GM12875 (cell line): ENCODE results near the gene COL16A1.

Experiments
- H3K4me3 ChIP-seq: one replicate; pipeline ENCODE4 v1.5.1; 2011; ENCODE audit warnings: low read depth, low read length, control low read depth
- TF ChIP-seq, protein P1 (sequence below): IDR thresholded peaks from 2 replicates; pipeline ENCODE4 v1.5.1; 2011; ENCODE audit warnings: low read depth, mild to moderate bottlenecking, control low read depth, inconsistent platforms, low read length, moderate library complexity, borderline replicate concordance; ENCODE audit not compliant: insufficient read depth

Gene COL16A1

DNA sequence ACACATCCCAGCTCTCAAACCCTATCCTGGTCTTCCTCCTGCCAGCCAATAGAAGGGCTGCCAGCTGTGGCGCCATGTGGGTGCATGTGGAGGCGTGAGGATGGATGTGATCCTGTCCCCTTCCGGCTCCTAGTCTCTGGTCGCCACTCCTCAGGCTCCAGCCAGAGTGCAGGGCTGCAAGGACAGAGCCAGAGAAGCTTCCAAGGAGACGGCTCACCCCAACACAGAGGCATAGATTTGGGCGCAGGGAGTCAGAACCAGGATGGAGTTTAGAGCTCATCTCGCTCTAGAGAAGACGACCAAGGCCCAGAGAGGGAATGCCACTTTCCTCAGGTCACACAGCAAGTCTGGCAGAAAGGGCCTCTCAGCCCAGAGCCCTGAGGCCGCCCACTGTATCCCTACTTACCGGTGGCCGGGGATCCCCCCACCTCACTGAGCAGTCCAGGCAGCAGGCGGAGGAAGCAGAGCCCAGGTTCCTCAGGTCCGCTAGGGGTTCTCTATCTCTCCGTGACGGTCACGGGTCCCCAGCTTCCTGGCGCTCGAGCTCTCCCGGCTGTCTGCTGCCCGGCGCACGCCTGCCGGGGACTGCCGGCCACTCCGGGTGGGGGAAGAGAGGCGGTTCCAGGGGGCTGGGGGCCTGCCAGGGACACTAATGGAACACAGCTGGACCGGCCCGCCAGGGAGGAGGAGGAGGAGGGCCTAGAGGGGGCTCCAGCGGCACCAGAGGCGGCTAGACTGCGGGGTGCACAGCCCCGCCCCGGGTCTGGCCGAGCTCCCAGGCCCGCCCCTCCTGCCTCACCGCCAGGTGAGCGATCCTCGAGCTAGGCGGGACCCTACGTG is at the start of gene COL16A1:
COL16A1 (minus strand) TSS at position 587 of the 840 bp plus-strand sequence. CDS start 1,824 bp downstream, outside the sequence.
- TF ChIP-seq, protein P1, sequence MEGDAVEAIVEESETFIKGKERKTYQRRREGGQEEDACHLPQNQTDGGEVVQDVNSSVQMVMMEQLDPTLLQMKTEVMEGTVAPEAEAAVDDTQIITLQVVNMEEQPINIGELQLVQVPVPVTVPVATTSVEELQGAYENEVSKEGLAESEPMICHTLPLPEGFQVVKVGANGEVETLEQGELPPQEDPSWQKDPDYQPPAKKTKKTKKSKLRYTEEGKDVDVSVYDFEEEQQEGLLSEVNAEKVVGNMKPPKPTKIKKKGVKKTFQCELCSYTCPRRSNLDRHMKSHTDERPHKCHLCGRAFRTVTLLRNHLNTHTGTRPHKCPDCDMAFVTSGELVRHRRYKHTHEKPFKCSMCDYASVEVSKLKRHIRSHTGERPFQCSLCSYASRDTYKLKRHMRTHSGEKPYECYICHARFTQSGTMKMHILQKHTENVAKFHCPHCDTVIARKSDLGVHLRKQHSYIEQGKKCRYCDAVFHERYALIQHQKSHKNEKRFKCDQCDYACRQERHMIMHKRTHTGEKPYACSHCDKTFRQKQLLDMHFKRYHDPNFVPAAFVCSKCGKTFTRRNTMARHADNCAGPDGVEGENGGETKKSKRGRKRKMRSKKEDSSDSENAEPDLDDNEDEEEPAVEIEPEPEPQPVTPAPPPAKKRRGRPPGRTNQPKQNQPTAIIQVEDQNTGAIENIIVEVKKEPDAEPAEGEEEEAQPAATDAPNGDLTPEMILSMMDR = no peak
- no peak within 1 kb of the TSS for H3K4me3 ChIP-seq

DNA sequence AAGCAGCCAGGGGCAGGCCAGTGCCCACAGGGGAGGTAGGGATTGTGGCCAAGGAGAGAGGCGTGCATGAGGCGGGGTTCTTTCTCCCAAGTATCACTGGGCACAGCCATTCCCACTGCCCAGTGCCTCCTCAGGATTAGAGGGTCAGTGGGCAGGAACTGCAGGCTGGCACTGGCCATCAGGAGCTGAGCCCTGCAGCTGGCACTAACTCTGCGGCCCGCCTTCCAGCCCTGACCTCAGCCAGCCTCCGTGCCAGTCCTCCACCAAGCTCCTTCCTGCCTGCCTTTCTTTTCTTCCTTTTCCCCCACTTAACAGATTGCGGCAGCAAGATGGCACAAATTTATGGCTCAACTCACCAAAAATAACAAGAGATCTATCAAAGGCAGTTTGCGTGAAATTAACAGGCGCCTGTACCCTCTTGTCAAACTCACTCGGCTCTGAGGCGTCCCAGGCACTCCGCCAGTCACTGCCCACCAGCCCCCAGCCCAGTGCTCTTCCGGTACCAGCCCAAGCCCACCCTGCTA is 49.2 kb upstream of the COL16A1 start:
- no peak overlapping the region for H3K4me3 ChIP-seq
- TF ChIP-seq, protein P1 = no peak

DNA sequence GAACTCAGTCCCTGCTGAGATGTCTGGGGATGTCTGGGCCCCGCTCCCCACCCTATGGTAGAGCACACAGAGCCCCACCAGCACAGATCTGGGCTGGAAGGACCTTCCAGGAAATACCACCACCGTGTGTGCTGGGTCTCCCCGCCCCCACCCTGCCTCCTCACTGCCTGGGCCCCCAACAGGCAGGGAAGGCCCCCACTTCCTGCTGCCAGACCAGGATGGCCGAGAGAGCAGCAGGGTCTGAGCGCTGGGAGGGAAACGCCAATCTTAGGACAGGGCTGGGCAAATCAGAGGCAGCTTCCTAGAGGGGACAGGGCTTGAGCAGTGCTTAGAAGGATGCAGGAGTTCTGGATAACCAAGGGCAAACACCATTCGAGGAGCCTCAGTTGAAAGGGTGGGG is 48.4 kb upstream of the COL16A1 start:
- TF ChIP-seq, protein P1 = no peak
- H3K4me3 ChIP-seq = no peak overlapping the region

DNA sequence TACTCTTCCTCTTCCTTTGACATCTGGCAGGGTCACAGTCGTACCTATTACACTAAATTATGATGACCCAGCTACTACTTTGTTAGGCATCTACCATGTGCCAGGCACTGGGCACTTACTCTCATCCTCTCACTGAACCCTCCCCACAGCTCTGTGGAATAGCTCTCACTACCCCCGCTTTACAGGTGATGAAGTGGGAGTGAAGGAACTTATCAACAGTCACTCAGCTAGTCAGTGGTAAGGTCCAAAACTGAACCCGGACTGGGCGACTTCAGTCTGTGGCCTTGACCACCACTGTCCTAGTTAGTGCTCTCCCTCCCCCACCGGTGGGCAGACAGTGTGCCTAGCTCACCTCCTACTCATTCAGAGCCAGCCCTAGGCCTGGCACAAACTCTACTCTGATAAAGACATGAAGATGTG is 48.0 kb upstream of the COL16A1 start:
- TF ChIP-seq, protein P1 = no peak
- H3K4me3 ChIP-seq = no peak overlapping the region

DNA sequence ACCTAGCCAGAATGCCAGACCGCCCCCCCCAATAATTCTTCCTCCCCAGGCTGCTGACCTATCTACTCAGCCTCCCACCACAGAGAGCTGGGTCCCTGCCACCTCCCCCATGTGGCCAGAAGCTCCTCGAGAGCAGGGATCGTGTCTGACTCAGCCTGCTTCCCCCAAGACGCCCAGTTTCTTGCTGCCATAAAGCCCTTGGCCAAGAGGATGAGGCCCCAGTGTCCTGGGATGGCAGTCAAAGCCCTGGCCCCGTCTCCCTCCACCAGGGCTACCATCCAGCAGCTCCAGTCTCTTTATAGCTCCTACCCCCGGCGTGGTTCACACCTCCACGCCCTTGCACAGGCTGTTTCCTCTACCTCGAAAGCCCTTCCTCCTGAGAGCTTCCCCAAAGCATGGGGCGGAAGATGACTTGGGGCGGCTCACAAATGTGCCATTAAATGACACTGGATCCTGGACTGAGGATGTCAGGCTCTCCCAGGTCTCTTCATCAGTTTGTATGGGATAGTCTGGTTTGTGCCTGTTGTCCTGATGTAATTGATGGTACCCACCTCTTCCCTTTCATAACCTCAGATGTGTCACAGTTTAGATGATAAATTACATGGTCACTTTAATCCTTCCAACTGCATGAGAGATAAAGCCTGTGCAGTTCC is 47.2 kb upstream of the COL16A1 start:
- H3K4me3 ChIP-seq = no peak overlapping the region
- TF ChIP-seq, protein P1 = no peak

DNA sequence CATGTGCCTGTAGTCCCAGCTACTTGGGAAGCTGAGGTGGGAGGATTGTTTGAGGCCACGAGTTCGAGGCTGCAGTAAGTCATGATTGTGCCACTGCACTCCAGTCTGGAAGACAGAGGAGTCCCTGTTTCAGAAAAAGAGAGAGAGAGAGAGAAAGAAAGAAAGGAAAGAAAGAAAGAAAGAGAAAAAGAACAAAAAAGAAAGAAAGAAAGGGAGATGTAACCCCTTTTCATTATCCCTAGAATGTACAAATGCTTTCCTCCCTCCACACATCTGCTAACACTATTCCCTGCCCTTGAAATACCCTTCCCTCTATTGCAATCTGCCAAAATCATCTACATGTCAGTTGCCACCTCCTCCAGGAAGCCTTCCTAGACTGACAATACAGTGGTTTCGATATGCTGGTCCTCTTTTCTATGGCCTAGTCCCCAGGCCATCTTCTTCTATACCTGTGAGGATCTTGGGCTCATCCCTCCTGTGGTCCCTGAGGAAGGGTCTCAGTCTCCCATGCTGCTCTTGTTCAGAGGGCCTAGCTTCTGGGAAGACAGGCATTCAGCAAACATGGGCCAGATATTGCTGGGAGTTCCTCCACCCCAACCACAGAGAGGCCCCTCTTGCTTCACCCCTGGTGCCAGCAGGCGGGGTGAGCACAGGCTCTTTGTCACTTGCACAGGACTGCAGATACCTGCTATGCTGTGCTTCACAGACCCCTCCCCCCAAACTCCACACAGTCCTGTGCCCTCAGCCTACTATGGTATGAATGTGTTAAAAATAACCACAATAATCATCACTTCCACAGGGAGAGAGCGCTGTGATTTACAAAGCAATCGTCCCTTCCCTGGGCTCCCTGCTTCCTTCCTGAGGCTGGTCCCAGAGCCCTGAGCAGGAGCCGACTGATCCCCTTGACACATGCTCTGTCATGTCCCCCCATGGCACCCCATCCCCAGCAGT is 46.2 kb upstream of the COL16A1 start:
- TF ChIP-seq, protein P1 = no peak
- no peak overlapping the region for H3K4me3 ChIP-seq
